ENCODE data around the gene CLCN7.

GRCh38 chr16:1452530-1452929, 22.3 kb downstream of the CLCN7 start:
- no peak for TF ChIP-seq POLR2A (IDR thresholded peaks at IDR 0.05; ENCODE audit: low read length)
- no peak for TF ChIP-seq GATA1 (IDR thresholded peaks at IDR 0.05; ENCODE audit: low read depth, low read length)
